Measurements from ENCODE around the gene CCDC174.
"Not testable (repeated sequence)": the region's sequence is repeated elsewhere in the genome, so short reads cannot be mapped to it uniquely, and the experiment has no call there.

CCDC174 gene

DNA sequence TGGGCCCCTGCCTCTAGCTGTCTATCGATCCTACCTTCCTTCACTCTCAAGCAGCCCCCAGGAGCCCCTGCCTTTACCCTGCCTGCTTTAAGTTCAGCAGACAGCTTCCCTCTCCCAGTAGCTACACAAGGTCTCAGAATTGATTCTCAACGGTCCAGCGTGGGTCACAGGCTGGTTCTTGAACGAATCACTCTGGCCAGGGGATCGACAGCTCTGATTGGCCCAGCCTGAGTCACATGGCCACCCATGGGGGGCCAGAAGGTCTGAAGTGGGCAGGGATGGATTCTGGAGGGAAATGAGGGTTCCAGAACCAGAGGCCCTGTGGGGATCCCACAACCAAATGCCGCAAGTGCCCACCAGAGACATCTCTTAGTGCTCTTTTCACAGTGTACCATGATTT is 23.7 kb upstream of the CCDC174 start:
- no peak for DNase-seq

DNA sequence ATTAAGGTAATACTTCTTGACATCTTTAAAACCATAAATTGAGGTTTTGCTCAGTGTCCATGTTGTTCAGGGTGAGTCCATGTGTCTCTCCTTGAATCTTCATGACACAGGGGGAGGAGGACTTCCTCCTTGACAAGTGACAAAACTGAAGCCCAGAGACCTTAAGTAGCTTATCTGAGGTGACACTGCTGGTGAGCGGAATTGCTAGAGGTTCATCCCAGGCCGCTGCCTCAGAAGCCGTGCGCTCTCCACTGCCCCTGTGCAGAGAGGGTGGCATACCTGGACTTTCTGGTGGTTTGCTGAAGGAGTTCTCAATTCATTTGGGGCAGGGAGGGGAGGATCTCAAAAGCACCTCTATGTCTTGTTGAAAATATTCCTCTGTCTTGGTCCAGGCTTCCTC is 23.2 kb upstream of the CCDC174 start:
- DNase-seq = no peak

DNA sequence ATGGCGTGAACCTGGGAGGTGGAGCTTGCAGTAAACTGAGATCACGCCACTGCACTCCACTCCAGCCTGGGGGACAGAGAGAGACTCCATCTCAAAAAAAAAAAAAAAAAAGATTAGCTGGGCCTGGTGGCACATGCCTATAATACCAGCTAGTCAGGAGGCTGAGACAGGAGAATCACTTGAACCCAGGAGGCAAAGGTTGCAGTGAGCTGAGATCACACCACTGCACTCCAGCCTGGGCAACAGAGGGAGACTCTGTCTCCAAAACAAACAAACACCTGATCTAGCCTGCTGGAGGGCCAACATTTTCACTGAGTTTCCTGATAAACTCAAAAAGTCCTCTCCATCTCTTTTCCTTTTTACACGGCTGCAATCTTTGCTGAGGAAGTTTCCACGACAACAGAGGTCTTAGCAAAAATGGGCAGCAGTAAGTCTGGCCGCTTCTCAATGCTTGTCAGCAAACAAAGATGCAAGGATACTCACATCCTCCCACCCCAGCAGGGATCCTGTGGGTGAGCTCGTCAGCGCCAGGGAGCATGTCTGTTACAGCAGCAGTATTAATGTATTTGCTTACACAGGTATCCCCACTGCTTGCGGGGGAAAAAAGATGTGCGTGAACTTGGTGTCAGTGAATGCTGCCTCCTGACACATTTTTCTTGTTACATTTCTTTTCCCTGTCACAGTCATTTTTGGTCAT is 21.0 kb upstream of the CCDC174 start:
- no peak for DNase-seq

DNA sequence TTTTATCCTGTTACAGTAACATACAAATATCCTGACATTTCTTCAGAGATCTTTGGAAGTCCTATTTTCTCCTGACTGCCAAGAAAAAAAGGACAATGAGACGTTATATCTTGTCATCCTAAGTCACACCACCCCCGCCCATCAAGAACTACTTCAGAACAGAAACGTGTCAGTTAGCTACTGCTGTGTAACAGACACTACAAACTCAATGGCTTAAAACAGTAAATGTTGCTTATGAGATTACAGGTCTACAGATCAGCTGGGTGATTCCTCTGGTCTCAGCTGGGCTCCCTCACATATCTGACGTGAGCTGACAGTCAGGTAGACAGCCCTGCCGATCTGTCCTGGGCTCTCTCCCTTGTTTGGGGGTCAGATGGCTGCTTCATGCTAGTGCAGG is 20.5 kb upstream of the CCDC174 start:
- no peak for DNase-seq

DNA sequence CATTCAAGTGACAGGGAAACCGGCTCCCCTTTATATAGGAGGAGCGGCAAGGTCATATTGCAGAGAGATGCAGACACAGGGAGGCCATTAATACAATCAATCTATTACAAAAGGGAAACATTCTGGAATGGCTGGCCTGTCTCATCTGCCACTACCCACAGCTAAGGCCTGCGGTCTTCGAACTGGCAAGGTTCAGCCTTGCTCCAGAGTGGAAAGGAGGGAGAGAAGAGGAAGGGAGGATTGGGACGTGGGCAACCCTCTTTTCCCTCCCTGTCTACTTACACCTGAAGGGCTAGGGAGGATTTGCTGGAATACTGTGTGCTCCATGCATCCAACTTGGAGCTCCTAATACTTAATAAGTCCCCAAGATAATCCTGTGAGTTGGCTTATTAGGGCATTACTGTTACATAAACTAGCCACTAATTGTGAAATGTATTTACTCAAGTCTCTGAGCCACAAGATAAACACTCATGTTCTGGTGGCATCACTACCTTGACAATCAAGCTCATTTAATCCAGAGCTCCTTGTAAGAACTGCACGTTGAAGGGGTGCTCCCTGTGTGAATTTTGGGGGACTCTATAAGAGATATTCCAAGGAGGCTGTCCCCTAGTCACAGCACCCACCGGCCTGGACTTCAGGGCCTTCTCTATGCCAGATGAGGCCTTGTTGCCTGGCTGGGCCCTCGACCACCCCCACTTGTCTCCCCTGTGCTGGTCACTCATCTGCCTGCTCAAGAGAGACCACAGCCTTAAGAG is 19.7 kb upstream of the CCDC174 start:
- no peak for DNase-seq

DNA sequence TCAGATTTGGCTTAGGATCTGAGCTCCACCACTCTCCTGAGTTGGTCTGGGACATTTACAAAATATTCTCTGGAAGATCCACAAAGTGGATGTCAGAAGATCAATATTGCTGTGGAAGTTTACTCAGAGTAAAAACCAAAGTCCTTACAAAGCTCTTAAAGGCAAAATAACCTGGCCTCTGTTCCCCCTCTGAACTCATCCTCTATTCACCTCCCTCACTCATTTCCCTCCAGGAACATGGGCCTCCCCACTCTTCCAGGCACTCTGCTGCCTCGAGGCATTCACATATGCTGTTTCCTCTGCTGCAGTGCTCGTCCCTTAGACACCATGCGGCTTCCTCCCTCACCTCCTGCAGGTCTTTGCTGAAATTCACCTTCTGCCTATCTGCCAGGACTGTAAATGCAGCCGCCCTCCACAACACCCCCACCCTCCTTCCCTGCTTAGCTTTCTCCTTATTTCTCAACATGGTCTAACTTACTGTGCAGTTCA is 19.1 kb upstream of the CCDC174 start:
- DNase-seq = no peak

DNA sequence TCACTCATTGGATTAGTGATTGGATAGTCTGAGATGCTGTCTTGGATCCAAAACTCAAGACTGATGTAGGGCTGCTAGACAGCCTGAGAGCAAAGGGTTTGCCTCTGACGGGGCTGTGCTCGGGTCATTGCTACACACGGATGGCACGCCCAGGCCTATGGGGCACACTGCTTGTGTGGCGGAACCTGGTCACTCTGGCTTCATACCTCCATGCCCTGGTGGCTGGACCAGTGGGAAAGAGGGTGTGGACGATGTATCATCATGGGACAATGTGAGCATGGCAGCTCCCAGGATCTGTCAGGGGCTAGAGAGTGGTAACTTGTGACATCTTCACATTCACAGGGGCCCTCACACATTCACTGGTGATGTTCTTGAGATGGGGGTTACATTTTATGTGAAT is 18.1 kb upstream of the CCDC174 start:
- no peak for DNase-seq

DNA sequence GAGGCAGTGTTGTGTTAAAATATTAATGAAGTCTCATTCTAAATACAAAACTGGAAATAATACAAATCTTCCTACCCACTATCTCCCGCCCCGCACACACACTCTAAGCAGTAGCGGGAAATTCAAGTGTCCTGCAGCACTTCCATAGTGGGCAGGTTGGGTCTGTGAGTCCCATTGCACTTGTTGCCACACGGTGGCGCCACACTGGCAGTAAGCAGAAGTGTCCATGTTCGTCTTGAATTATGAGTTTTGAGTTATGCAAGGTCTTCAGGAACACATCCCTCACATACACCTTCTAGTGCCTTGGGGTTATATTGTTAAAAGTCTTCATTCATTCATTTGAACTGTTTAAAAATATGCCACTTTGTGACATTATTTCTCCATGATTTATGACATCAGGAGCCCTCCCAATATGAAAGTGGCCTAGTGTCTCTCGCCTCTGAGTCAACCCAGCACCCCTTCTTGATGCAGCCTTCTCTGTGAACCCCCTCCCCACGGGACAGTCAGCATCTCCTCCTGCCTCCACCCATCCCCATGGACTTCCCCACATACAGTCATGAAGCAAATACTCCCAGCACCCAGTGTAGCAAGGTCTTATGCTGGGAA is 17.6 kb upstream of the CCDC174 start:
- DNase-seq = peak; percentile 71

DNA sequence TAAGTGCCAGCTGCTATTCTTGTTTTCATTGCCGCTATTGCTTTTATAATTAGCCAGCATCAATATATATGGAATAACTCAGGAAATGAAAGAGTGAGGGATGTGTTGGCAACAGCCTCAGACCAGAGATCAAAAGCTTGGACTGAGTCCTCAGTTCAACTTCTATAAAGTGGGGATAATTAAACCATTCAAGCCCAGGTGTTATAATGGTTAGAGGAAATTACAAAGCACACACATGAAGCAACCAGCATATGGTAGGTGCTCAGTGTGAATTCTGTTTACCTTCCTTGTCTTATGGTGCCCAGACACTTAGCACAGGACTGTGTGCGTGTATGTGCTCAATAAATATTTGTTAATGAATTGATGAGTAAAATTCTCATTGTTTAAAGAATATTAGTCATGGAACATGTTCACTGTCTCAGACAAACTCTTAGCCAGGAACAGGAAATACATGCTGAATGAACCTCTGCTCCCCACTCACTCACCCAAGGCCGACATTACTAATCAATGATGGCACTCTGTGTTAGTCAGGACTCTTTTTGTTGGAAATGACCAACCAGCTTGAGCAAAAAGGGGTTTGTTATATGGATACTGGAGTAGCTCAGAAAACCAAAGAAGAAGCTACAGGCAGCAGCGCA is 16.7 kb upstream of the CCDC174 start:
- DNase-seq = no peak

DNA sequence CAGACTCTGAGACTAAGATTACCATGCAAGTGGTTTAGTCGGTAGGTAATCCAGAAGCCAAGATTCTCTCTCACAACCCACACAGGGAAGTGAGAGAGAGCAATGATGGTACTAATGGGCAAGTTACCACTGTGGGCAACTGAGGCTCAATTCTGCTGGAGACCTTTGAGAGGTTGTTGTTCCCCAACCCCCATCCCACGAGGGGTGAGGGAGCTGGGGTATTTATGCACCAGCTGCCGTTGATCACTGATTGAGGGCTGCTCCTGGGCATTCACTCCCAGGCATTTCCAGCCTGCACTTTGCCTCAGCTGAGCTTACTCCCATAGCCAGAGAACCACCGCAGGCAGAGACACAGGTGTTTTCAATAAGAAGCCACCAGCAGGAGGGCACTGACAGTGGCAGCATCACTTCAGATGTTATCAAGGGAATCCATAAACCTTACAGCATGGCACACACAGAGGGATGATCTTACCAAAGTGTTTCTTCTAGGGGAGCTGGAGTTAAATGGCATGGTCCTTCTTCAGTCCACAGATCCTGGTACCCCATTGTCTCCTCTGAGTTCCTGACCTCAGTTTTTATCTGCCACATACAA is 15.0 kb upstream of the CCDC174 start:
- no peak for DNase-seq

DNA sequence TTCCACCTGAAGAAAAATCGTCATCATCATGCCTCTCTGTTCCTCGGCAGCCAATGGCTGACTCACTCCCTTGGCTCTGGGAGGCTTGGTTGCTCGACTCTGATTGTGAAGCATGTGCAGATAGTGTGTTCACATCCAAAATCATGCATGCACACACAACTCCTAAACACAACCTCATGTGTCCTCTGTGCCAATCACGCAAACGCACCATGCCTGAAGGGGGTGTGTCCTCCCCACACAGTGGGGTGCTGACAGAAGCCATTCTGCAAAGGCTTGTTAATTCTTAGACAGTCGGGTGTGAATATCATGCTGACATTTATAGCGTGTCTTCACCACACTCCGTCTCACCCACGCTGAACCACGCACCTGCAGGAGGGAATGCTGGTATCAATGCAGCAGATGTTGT is 11.4 kb upstream of the CCDC174 start:
- no peak for DNase-seq

DNA sequence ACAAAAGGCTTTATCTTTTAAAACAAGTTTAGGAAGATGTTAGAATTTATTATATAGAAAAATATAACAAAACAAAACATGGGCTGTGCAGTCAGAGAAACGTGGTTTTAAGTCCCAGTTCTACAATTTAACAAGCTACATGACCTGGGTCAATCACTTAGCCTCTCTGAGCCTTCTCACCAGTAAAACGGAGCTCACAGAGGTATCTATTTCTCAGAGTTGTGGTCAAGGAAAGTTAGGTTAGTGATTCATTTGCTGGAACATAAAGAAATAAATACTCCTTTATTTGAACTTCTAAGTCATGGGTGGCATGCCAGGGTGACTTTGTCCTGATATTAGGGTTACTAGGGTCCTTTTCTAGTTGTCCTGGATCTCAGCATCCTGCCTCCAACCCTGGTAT is 10.8 kb upstream of the CCDC174 start:
- DNase-seq = no peak

DNA sequence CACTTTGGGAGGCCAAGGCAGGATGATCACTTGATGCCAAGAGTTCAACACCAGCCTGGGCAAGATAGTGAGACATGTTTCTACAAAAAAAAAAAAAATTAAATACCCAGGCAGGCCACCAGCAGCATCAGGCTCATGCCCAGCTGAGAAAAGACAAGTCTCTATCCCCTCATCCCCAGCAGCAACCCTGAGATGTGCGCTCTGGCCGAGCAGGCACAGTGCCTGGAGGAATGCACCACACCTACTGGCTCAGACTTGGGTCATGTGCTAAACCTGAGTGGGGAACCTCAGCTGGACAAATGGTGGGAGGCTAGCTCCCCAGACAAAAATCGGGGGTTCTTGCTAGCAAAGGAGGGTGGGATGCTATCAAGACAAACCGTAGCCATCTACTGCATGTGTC is 10.2 kb upstream of the CCDC174 start:
- DNase-seq = no peak

DNA sequence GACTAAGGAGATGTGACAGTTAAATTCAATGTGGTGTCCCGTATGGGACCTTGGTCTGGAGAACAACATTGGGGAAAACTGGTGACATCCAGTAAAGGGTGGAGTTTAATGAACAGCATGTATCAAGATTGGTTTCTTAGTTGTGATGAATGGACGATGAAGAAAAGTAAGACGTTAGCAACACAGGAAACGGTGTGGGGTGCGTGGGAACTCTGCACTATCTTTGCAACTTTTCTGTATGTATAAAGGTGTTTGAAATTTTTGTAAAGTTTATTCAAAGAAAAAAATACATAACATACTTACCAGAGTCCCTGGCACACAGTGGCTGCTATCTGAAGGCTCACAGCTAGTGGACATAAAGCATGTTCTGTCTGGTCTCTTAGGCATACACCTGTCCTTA is 6.1 kb upstream of the CCDC174 start:
- no peak for DNase-seq

DNA sequence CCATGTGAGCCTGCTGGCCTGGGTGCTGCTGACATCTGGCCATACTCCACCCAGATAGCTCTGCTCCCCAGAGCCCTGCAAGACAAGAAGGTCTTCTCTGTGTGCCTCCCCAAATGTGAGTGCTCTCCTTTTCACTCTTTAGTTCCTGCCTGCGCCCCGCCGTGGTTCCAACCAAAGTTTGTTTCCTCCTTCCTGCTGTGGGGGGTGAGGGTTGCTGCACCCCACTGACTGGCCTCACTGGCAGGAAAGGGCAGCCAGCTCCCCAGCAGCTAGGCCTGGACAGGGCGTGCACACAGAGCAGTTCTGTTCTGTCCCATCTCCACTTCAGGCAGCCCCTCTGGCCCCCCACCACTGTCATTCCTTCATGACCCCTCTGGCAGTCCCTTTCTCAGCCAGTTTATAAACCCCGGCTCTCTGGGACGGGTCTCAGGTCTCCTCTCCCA is 5.4 kb upstream of the CCDC174 start:
- DNase-seq = no peak

DNA sequence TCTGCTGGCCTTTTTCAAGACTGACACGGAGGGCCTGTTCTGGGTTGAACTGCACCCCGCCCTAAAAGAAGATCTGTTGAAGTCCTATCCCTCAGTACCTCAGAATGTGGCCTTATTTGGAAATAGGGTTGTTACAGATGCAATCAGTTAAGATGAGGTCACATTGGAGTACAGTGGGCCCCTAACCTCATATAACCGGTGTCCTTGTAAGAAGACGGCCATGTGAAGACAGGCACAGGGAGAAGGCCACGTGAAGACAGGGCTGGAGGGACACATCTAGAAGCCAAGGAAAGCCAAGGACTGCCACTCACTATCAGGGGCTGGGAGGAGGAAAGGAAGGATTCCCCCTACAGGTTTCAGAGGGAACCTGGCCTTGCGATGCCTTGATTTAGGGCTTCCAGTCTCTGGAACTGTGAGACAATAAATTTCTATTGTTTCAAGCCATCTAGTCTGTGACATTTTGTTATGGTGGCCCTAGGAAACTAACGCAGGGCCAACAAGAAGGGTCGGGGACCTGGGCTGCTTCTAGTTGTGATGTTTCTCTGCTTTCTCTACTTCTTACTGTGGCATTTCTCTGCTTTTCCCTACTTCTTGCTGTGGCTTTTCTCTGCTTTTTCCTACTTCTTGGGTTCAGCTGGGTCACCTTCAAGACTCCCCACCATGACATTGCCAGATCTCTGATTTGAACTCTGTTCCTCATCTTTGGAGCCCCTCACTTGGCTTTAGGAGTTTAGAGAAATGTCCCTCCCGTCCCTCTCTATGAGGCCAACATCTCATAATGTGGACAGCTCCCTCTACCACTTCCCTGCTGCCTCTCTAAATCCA is 4.8 kb upstream of the CCDC174 start:
- no peak for DNase-seq

DNA sequence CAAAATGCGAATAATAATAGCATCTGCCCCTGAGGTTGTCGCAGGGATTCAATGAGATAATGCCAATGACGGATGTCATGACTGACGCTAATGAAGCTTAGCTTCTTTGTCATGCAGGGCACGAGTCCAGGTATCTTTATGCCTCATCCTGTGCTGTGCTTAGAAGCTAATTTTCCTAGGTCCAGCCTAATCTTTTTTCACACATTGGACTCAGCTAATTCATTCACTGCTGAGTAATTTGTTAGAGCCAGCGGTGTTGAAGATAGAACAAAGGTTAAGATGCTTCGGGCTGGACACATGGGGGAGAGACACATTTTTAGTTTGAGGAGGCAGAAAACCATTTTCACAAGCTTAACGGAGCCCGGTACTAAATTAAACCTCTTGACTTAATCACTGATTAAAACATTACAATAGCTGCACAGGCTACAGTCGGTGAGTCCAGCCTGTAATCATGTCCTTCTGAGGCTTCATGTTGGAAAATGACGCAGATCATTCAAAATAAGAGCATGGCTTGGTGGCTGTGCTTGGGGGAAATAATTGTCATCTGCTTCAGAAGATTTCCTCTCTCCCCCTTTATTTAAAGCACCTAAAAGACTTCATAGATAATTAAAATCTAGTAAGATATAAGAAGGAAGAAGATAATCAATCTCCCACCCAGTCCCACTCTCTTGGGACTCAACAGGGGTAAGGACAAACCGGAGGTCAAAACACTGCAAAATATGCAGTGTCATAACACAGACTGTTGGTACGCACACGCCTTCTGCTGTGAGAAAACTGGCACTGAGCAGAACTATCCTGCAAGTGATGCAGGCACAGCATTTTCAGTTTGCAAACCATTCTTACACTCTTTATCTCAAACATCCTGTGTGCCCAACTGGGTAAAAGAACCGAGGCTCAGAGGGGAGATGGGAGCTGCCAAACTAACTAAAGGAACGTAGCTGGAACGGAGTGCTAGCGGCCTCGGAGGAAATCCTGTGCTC is 3.3 kb upstream of the CCDC174 start:
- no peak for DNase-seq

DNA sequence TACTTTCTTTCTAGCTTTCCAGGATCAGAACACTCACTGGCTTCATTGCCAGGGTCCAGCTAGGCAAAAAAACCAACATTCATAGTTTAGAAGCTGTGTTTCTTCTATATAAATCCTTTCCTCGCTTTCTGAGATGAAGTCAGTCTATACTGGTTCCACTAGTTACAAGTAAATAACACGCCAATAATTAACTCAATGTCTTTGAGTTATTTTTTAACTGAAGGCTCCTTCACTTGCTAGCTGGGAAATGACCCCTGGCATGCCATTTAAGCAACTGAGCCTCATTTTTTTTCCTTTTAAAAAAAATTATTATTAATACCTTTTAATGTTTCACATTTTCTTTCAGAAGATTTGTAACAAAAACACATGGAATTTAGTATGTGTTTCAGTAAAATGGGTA is 2.1 kb upstream of the CCDC174 start:
- DNase-seq = no peak

DNA sequence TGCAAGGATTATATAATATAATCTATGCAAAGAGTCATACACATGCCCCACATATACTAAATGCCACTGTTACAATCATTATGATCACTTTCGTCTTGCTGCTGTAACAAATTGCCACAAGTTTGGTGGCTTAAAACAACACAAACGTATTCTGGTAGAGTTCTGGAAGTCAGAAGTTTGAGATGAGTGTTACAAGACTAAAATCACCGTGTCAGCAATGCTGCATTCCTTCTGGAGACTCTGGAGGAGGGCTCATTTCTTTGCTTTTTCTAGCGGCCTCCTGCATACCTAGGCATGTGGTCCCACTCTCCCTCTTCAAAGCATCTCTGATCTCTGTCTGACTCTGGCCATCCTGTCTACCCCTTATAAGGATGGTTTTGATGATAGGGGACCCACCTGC is 1.4 kb upstream of the CCDC174 start:
- DNase-seq = no peak

DNA sequence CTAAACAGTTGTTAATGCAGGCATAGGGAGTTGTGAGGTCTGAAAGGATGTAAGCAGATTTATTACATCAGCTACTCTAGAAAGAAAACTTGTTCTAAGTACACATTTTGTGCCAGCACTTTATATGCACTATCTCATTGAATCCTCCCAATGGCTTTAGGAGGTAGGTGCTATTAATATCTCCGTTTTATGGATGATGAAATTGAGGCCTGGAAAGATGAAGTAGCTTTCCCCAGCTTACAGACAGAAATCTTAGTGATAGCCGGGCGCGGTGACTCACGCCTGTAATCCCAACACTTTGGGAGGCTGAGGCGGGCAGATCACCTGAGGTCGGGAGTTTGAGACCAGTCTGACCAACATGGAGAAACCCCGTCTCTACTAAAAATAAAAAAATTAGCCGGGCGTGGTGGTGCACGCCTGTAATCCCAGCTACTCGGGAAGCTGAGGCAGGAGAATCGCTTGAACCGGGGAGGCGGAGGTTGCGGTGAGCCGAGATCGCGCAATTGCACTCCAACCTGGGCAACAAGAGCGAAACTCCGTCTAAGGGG is 872 bp downstream of the CCDC174 start:
- not testable (repeated sequence) for DNase-seq

DNA sequence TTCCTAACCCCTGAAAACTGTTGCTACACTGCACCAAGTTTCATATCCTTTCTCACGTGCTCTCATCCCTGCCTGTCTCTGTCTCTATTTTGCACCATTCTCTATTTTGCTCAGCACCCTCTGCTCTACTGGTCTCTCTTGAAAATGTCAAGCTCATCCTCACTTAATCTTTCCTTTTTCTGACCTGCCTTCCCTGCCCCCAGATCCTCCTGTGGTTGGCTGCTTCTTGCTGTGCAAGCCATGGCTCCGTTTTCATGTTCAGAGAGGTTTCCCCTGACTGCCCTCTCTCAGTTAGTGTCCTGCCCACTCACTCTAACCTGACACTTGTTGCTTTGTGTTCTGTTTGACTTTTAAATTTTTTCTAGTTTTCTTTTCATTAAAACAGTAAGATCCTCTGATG is 6.0 kb downstream of the CCDC174 start:
- no peak for DNase-seq
